Hypothalamus (tissue), 51 donors: ENCODE measurements around the gene SLC16A12.
"Not testable (repeated sequence)": the region's sequence is repeated elsewhere in the genome, so short reads cannot be mapped to it uniquely, and the experiment has no call there.

ENCODE experiments used
- DNase-seq, 51 donors: peaks; one replicate each; lab custom pipeline; 2025; lab: John Stamatoyannopoulos, UW

Gene SLC16A12

DNA sequence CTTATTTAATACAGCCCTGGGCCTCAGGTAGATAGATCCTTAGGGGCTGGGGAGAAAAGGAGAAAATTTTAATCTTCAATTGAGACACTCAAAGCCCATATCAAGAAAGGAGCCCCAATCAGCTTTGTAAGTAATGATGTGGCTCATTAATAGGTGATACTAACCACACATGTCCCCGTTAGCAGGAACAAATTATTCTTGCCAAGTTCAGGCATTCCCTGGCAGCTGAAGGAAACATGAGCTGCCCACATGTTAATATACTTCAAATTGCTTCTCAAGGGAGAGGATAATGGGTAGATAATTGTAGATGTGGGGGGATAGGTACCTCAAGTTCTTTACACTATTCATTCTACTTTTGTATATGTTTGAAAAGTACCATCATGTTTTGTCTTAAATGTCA is 106.5 kb downstream of the SLC16A12 start:
- no peak for DNase-seq

GRCh38 chr10:89427629-89428028 is 107.8 kb downstream of the SLC16A12 start:
- DNase-seq, result no peak

GRCh38 chr10:89426230-89426868 is 109.0 kb downstream of the SLC16A12 start:
- peak in 2 of 51 donors; percentile 6 to 40 for DNase-seq

GRCh38 chr10:89425000-89425399 is 110.4 kb downstream of the SLC16A12 start:
- DNase-seq, result no peak

DNA sequence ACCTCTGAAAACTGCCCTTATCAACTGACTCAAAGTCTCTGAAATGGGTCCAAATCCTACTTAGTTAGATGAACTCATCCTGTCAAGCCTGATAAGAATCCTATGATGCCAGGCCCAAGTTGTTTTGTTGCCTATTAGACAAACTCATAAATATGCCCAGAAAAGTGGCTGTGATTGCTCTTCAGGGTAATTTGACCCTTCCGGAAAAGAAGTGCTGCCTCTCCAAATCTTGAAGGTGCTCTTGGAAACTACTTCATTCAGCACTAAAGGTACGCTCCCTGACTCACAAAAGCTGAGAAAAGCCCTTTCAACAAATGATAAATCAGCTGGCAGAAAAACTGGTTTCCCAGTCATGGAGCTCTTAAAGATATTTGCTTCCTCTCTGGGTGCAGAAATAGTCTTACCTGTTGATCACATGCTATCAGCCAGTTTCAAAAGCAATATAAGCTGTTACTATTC is 114.3 kb downstream of the SLC16A12 start:
- DNase-seq, result no peak

GRCh38 chr10:89419548-89419947 is 115.8 kb downstream of the SLC16A12 start:
- no peak for DNase-seq

GRCh38 chr10:89416465-89416864 is 118.9 kb downstream of the SLC16A12 start:
- no peak for DNase-seq

DNA sequence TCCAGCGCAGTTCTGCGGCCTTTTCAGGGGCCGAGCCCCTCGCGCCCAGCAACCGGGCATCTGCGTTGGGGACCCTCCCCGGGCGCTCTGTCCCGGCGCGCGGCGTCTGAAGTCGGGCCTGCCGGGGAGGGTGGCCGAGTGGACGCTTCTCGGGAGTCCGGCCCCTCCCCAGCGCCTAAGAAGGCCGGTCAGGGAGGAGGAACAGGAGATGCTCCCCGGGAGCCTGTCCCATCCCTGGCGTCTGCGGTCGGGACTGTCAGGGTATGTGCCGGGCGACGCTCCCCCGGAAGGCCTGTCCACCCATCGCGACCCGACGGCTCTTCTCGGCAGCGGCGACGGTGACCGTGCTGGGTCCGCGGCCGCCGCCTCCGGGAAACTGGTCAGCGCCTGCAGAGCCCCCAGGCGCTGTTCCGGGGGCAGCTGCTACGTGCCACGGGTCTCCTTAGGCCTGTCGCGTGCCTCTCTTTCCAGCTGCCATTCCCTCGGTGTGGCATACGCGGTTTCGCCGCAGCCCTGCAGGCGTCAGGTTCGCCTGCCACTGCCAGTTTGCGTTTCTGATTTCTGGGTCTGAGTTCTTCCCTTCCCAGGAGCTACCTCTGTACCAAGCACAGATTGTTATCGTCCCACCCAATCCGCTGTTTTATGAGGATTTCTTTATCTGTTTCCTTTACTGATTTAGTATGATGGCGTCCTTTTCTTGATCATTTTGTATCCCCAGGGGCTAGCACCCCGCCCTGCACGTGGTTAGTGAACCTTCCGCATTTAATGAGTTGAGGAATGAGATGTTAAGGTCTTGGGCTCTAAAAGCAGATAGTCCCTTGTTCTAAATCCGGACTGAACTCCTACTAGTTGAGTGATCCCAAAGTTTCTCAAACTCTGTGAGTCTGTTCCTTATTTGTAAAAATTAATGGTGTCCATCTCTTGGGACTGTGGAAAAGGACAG is 120.2 kb downstream of the SLC16A12 start:
- peak in 41 of 51 donors; percentile 21 to 91 (median 62) for DNase-seq

DNA sequence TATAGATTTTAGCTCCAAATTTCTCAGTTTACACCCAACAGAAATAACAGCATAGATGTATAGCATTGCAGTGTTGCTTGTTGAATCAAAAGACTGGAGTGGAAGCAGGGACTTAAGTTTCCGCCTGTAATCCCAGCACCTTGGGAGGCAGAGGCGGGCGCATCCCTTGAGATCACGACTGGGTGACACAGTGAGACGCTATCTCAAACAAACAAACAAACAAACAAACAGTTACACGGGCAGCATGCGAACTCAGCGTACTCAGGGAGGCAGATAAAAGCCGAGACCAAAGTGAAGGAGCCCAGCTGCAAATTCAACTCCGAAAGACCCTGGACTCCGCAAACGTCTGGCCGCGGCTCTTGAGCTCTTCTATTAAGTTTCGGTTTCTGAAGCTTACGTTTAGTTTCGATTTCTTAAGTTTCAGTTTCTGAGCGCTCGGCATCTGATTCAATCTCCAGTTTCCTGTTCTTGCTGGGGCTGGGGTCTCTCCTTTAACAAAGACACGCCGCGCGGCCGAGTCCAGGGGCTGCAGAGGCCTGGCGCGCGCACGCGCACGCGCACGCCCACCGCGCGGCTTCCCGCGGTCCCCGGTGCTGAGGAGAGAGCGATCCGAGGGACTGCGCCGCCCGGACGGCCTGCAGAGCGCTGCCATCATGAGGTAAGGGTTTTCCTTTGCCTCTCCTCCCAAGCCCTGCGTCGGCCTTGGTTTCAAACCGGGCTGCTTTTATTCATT is 121.1 kb downstream of the SLC16A12 start, which contains the start of gene IFIT5:
Gene IFIT5 (plus strand): TSS at position 423 of the 733 bp plus-strand sequence. CDS start 231 bp downstream, at position 654.
- peak in 46 of 51 donors; percentile 33 to 91 (median 64) for DNase-seq

- DNase-seq, result no peak
Observed at GRCh38 chr10:89413398-89413912, 121.9 kb downstream of the SLC16A12 start.

DNA sequence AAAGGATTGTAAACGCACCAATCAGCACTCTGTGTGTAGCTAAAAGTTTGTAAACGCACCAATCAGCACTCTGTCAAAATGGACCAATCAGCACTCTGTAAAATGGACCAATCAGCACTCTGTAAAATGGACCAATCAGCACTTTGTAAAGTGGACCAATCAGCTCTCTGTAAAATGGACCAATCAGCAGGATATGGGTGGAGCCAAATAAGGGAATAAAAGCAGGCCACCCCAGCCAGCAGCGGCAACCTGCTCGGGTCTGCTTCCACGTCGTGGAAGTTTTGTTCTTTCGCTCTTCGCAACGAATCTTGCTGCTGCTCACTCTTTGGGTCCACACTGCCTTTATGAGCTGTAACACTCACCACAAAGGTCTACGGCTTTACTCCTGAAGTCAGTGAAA is 123.1 kb downstream of the SLC16A12 start:
- not testable (repeated sequence) for DNase-seq

DNA sequence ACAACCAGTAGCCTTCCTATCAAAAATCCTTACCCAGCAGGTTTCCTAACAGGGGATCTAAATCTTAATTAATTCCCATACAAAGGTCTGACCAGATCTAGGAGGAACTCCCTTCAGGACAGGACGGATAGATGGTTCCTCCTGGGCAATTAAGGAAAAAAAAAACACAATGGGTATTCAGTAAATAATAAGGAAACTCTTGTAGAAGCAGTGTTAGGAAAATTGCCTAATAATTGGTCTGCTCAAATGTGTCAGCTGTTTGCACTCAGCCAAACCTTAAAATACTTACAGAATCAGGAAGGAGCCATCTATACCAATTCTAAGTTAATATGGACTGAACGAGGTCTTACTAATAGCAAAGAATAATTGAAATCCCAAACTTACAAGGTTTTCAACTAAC is 124.3 kb downstream of the SLC16A12 start:
- DNase-seq, result not testable (repeated sequence)

DNA sequence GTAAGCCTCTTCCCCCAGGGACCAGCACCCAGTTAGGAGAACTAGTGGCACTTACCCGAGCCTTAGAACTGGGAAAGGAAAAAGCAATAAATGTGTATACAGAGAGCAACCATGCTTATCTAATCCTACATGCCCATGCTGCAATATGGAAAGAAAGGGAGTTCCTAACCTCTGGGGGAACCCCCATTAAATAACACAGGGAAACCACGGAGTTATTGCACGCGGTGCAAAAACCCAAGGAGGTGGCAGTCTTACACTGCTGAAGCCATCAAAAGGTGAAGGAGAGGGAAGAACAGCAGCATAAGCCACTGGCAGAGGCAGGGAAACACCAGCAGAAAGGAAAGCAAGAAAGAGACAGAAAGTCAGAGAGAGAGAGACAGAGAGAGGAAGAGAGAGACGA is 124.8 kb downstream of the SLC16A12 start:
- not testable (repeated sequence) for DNase-seq

DNA sequence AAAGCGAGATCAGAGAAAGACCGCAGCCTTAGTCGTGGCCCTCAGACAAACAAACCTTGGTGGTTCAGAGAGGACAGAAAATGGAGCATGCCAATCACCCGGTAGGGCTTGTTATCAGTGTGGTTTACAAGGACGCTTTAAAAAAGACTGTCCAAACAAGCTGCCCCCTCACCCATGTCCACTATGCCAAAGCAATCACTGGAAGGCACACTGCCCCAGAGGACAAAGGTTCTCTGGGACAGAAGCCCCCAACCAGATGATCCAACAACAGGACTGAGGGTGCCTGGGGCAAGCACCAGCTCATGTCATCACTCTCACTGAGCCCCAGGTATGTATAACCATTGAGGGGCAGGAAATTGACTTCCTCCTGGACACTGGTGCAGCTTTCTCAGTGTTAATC is 126.1 kb downstream of the SLC16A12 start:
- DNase-seq, result not testable (repeated sequence)

DNA sequence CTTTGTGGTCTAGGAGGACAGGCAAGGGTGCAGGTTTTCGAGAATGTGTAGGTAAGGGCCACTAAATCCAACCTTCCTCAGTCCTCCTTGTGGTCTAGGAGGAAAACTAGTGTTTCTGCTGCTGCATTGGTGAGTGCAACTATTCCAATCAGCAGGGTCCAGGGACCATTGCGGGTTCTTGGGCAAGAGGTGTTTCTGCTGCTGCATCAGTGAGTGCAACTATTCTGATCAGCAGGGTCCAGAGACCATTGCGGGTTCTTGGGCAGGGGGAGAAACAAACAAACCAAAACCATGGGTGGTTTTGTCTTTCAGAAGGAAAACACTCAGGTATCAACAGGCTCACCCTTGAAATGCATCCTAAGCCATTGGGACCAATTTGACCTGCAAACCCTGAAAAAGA is 127.6 kb downstream of the SLC16A12 start:
- not testable (repeated sequence) for DNase-seq

DNA sequence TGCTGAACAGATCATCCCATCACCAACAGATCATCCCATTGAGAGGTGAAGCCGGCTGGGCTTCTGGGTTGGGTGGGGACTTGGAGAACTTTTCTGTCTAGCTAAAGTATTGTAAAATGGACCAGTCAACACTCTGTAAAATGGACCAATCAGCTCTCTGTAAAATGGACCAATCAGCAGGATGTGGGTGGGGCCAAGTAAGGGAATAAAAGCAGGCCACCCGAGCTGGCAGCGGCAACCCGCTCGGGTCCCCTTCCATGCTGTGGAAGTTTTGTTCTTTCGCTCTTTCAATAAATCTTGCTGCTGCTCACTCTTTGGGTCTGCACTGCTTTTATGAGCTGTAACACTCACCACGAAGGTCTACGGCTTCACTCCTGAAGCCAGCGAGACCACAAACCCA is 129.2 kb downstream of the SLC16A12 start:
- DNase-seq, result not testable (repeated sequence)

DNA sequence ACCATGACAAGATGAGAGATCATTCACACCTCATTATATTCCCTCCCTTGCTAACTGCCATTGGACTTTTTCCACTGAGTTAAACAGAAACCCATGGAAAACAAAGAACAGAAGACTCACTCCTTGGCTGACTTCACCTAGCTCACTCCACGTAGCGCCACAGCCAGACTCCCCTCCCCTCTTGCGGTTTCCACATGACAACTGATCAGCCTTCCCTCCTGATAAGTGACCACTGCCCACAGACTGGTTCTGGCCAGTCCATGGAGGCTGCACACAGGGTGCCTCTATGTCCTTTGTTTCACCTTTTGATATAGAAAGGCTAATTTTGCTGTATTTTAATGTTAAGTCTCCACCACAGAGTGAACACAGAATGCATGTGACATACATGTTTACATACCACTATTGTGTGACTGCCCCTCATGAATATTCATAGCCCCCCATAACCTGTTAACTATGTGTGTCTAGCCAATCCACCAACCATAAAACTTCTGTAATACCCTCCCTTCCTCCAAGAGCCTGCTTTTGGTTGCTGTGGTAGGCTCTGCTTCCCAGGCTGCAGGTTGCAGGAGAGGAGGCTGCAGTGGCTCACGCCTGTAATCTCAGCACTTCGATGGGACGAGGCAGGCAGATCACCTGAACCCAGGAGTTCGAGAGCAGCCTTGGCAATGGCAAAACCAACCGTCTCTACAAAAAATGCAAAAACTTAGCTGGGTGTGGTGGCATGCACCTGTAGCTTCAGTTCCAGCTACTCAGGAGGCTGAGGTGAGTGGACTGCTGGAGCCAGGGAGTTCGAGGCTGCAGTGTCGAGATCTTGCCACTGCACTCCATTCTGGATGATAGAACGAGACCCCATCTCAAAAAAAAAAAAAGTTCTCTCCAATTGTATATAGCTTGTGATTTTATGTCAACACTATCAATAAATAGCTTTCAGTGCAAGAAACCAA is 131.0 kb downstream of the SLC16A12 start:
- no peak for DNase-seq

- DNase-seq, result no peak
Observed at GRCh38 chr10:89403043-89403442, 132.4 kb downstream of the SLC16A12 start.

- no peak for DNase-seq
Observed at GRCh38 chr10:89399956-89400355, 135.4 kb downstream of the SLC16A12 start.
